ENCODE measurements around the gene ARMH1. TPM values are rescaled to one million over a fixed set of nuclear protein-coding genes. Genes with fewer than 3 reads are reported as not detected.
"Not testable (repeated sequence)": the region's sequence is repeated elsewhere in the genome, so short reads cannot be mapped to it uniquely, and the experiment has no call there.

Gene ARMH1
- polyA plus RNA-seq, 4 donors: 3.2 to 8.2 (median 5.8) TPM

- DNase-seq (ENCODE audit: low read depth in 4 of 4, low spot score in 3 of 4): not testable (repeated sequence)
Measured at GRCh38 chr1:44766421-44766820, 91.9 kb downstream of the ARMH1 start.

Other genes starting within 250 kb of the ARMH1 start
- gene TMEM53, start 233 bp upstream of the ARMH1 start, polyA plus RNA-seq (ENCODE audit: insufficient read length in 4 of 4): 10 to 100 TPM; 12.0 to 13.7 (median 13.3) TPM
- gene RNU5D-1, start 56.5 kb downstream of the ARMH1 start, polyA plus RNA-seq (ENCODE audit: insufficient read length in 4 of 4): 1 to 10 TPM in 1 of 4 donors, not detected in 3; 4.1 TPM
- gene KIF2C, start 65.1 kb downstream of the ARMH1 start, polyA plus RNA-seq (ENCODE audit: insufficient read length in 4 of 4): 10 to 100 TPM; 23.7 to 26.0 (median 24.6) TPM
- gene RPS8, start 100.8 kb downstream of the ARMH1 start, polyA plus RNA-seq (ENCODE audit: insufficient read length in 4 of 4): 1,000 to 10,000 TPM; 2,111 to 2,587 (median 2,263) TPM
- gene BEST4, start 113.5 kb downstream of the ARMH1 start, polyA plus RNA-seq (ENCODE audit: insufficient read length in 4 of 4): 1 to 10 TPM in 1 of 4 donors, under 1 TPM in 3; 0.69 to 1.3 (median 0.80) TPM
- gene PLK3, start 125.7 kb downstream of the ARMH1 start, polyA plus RNA-seq (ENCODE audit: insufficient read length in 4 of 4): 1 to 10 TPM; 5.3 to 8.4 (median 6.6) TPM
- gene DYNLT4, start 132.6 kb downstream of the ARMH1 start, polyA plus RNA-seq (ENCODE audit: insufficient read length in 4 of 4): under 1 TPM in 1 of 4 donors, not detected in 3; 0.26 TPM
- 10 to 100 TPM; 10.0 to 11.4 (median 10.6) TPM for gene BTBD19, start 133.8 kb downstream of the ARMH1 start, polyA plus RNA-seq (ENCODE audit: insufficient read length in 4 of 4)
- gene PTCH2, start 168.5 kb downstream of the ARMH1 start, polyA plus RNA-seq (ENCODE audit: insufficient read length in 4 of 4): 1 to 10 TPM; 4.5 to 6.2 (median 5.0) TPM